ENCODE measurements around the gene DNAJC30. TPM values are rescaled to one million over a fixed set of nuclear protein-coding genes. Genes with fewer than 3 reads are reported as not detected.

The DNAJC30 gene
- total RNA-seq, 1 experiment from 2014 or later: 2.9 TPM

DNA sequence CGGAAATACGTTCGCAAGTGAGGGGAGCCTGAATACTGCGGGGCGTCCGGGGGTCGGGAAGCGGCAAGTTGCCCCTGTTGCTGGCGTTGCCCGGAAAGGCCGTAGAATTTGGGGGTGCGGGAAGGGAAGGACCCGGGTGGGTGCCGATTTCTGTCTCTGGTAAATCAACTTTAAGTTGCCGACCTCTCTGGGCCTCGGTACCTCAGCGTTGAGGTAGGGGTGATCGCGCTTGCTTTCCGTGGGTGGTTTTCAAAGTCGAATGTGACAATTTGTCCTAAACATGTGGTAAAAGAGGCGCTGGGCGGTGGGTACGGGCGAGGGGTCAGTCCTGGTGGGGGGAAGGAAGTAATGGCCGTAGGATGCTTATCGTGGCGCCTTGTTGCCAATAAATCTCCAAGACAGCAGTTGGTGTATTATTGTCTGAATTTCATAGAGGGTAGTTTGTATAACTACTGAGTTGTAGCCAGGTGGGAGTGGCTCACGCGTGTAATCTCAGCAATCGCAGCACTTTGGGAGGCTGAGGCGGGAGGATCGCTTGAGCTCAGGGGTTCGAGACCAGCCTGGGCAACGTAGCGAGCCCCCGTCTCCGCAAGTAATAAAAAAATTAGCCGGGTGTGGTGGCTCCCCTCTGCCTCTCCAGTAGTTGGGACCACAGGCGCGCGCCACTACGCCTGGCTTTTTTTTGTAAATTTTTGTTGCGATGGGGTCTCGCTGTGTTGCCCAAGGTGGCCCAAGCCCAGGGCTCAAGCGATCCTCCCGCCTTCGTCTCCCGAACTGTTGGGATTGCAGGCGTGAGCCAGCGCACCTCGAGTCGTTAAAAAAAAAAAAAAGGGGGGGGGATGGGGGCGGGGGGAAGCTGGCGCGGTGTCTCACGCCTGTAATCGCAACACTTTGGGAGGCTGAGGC lies 788 bp upstream of the DNAJC30 start:
- DNase-seq: no peak
- TSS peak; percentile 88 for BruUV-seq (replicated peaks)
- Histone ChIP-seq H3K79me2 (ENCODE audit: low read length) (peaks cover 94% of the 10 kb centered on the region), H3F3A (ENCODE audit: low read length, unreplicated experiment) (no peaks in the 10 kb centered on the region), H3K4me1 (ENCODE audit: insufficient read depth, low read length) (peaks cover 19% of the 10 kb centered on the region), H3K9me2 (replicated peaks; ENCODE audit: low read length) (no peaks in the 10 kb centered on the region), H2AFZ (ENCODE audit: low read length) (peak overlapping the region; percentile 64), H3K27me3 (ENCODE audit: low read length) (no peaks in the 10 kb centered on the region), H3K4me2 (ENCODE audit: low read length) (peak overlapping the region; percentile 93), H3K27ac (ENCODE audit: low read length) (peak overlapping the region; percentile 38), H4K20me1 (ENCODE audit: low read length) (peaks cover 14% of the 10 kb centered on the region), H3K9ac (ENCODE audit: low read length) (peak overlapping the region; percentile 96), H3K9me3 (ENCODE audit: low read length) (no peaks in the 10 kb centered on the region), H3K4me3 (ENCODE audit: low read length) (peak overlapping the region; percentile 97), H3K36me3 (ENCODE audit: low read depth, low read length) (peaks cover 23% of the 10 kb centered on the region)
- CTCF ChIA-PET: no interaction called here
- ATAC-seq: 0 out of 2 replicates have a peak, but pooled peaks have one; percentile 3
- intact Hi-C loops (cut with micrococcal nuclease): loop anchor here (2.0 kb wide), 1 partner anchor 21 kb away; no protein-coding TSS in a partner anchor
- no peak for TF ChIP-seq EZH2phosphoT487 (IDR thresholded peaks at IDR 0.05; ENCODE audit: borderline replicate concordance, low read length)
- no peak for TF ChIP-seq CTCF (conservative IDR thresholded peaks at IDR 0.05; ENCODE audit: low read depth, low read length)
- no peak for TF ChIP-seq EZH2 (IDR thresholded peaks at IDR 0.05; ENCODE audit: low read length, unreplicated experiment)
- POLR2A ChIA-PET (ENCODE audit: unreplicated experiment): interaction anchor here (0.6 to 0.7 kb wide), 3 partner anchors 34 to 54 kb away, joined by 3 to 6 read pairs (median 5); partner anchors contain the start of gene ABHD11

GRCh38 chr7:73682745-73683055 lies 553 bp downstream of the DNAJC30 start:
- peak overlapping the region; percentile 96 for H3K4me2 ChIP-seq (ENCODE audit: low read length)
- intact Hi-C loops (cut with micrococcal nuclease): loop anchor here (2.0 kb wide), 1 partner anchor 22 kb away; no protein-coding TSS in a partner anchor
- no TSS peak for BruUV-seq (replicated peaks)
- H3K9ac ChIP-seq (ENCODE audit: low read length): peak overlapping the region; percentile 96
- POLR2A ChIA-PET (ENCODE audit: unreplicated experiment): no interaction called here
- H4K20me1 ChIP-seq (ENCODE audit: low read length): peaks cover 14% of the 10 kb centered on the region
- DNase-seq: no peak
- ATAC-seq: peak; percentile 1; the same call in 1 of the 2 replicates
- peak overlapping the region; percentile 46 for H3K27ac ChIP-seq (ENCODE audit: low read length)
- no peaks in the 10 kb centered on the region for H3K27me3 ChIP-seq (ENCODE audit: low read length)
- TF ChIP-seq EZH2 (IDR thresholded peaks at IDR 0.05; ENCODE audit: low read length, unreplicated experiment): no peak
- no peak for TF ChIP-seq EZH2phosphoT487 (IDR thresholded peaks at IDR 0.05; ENCODE audit: borderline replicate concordance, low read length)
- no peak for TF ChIP-seq CTCF (conservative IDR thresholded peaks at IDR 0.05; ENCODE audit: low read depth, low read length)
- H3K9me2 ChIP-seq (replicated peaks; ENCODE audit: low read length): no peaks in the 10 kb centered on the region
- H3K4me1 ChIP-seq (ENCODE audit: insufficient read depth, low read length): peaks cover 19% of the 10 kb centered on the region
- H2AFZ ChIP-seq (ENCODE audit: low read length): peak overlapping the region; percentile 88
- peaks cover 16% of the 10 kb centered on the region; the same call in 1 of the 2 replicates for H3K36me3 ChIP-seq (ENCODE audit: low read depth, low read length)
- no peaks in the 10 kb centered on the region for H3F3A ChIP-seq (ENCODE audit: low read length, unreplicated experiment)
- peaks cover 92% of the 10 kb centered on the region for H3K79me2 ChIP-seq (ENCODE audit: low read length)
- no peaks in the 10 kb centered on the region for H3K9me3 ChIP-seq (ENCODE audit: low read length)
- CTCF ChIA-PET: no interaction called here
- H3K4me3 ChIP-seq (ENCODE audit: low read length): peak overlapping the region; percentile 97

Data from PC-3 (cell line).